Osteocyte (in vitro differentiated cells): Measurements from ENCODE around the gene NALF2. TPM values are rescaled to one million over a fixed set of nuclear protein-coding genes. Genes with fewer than 3 reads are reported as not detected.

Experiments
- DNase-seq: peaks from one replicate; pipeline ENCODE4 v3.0.0; 2021; ENCODE audit warnings: mixed read lengths; ENCODE audit not compliant: unreplicated experiment; ENCODE audit errors: extremely low spot score
- H3K27ac Mint-ChIP-seq: one replicate; pipeline ENCODE4 v1.8.0; 2021; ENCODE audit warnings: mild to moderate bottlenecking, mixed read lengths; ENCODE audit not compliant: unreplicated experiment
- H3K27me3 Mint-ChIP-seq: one replicate; pipeline ENCODE4 v1.8.0; 2021; ENCODE audit warnings: mixed read lengths; ENCODE audit not compliant: unreplicated experiment
- H3K36me3 Mint-ChIP-seq: one replicate; pipeline ENCODE4 v1.8.0; 2021; ENCODE audit warnings: mixed read lengths; ENCODE audit not compliant: unreplicated experiment
- H3K4me1 Mint-ChIP-seq: one replicate; pipeline ENCODE4 v1.8.0; 2021; ENCODE audit warnings: mixed read lengths; ENCODE audit not compliant: unreplicated experiment
- H3K4me3 Mint-ChIP-seq: one replicate; pipeline ENCODE4 v1.8.0; 2021; ENCODE audit warnings: mild to moderate bottlenecking, moderate library complexity, mixed read lengths; ENCODE audit not compliant: unreplicated experiment
- H3K9me3 Mint-ChIP-seq: one replicate; pipeline ENCODE4 v1.8.0; 2021; ENCODE audit warnings: mixed read lengths; ENCODE audit not compliant: unreplicated experiment
- total RNA-seq: library from RNA; stranded (reverse); gene quantifications from 2 replicates; pipeline ENCODE4 v1.2.1, GENCODE V29; 2021
- TF ChIP-seq, protein P1 (sequence below): fragments of 200-600 bp; sonication (generic); IDR thresholded peaks from 2 replicates; pipeline ENCODE4 v1.5.0; 2021; ENCODE audit warnings: antibody characterized with exemption, mild to moderate bottlenecking, moderate library complexity

NALF2 gene
- total RNA-seq, 1 donor from 2014 or later = not detected

DNA sequence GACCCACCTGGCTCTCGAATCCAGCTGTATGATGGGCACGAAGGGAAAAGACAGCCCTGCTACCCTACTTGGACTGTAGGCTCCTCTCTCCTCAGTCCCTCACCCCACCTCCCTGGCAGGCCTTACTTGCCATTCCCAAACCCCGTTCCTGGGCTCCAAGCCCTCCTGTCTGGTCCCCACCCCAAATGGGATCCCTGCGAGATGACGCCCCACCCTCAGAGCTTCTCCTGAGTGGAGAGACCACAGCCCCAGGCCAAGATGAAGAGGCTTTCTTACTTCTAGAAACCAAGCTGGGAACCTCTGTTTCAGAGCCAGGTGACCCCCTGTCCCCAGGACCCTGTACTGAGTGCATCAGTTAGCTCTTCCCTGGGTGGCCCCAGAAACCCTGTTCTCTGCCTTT, 4.5 kb downstream of the NALF2 start:
- Mint-ChIP-seq H3K36me3 (no peaks in the 10 kb centered on the region), H3K4me3 (no peak overlapping the region), H3K27me3 (peaks cover 7% of the 10 kb centered on the region), H3K27ac (no peak overlapping the region), H3K4me1 (peaks cover 5% of the 10 kb centered on the region), H3K9me3 (no peaks in the 10 kb centered on the region)
- TF ChIP-seq, protein P1, sequence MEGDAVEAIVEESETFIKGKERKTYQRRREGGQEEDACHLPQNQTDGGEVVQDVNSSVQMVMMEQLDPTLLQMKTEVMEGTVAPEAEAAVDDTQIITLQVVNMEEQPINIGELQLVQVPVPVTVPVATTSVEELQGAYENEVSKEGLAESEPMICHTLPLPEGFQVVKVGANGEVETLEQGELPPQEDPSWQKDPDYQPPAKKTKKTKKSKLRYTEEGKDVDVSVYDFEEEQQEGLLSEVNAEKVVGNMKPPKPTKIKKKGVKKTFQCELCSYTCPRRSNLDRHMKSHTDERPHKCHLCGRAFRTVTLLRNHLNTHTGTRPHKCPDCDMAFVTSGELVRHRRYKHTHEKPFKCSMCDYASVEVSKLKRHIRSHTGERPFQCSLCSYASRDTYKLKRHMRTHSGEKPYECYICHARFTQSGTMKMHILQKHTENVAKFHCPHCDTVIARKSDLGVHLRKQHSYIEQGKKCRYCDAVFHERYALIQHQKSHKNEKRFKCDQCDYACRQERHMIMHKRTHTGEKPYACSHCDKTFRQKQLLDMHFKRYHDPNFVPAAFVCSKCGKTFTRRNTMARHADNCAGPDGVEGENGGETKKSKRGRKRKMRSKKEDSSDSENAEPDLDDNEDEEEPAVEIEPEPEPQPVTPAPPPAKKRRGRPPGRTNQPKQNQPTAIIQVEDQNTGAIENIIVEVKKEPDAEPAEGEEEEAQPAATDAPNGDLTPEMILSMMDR = no peak
- peak; percentile 67 for DNase-seq

DNA sequence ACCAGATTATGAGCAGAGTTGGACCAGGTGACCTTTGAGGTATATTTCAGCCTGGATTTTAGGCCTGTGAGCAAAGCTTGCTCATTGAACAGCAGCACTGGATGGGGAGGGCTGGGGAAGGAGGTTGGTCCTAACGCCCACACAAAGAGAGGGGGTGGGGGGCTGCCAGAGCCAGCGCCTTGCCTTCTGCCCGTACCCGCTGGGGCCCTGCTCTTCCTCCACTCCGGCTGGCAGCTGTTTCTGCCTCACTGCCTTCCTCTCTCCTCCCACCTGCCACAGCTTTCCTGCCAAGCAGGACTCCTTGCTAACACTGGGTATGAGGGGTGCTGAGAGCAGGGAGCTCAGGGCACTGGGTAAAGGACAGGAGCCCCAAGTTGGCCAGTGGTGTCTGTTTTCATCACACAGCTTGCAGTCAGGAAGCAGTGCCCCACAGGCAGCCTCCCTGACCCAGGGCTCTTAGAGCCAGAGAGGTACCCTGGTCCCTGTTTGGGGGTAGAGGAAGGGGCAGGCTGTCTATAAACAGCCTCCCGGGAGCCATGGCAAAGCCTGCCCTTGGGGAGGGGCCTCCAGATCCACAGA, 6.1 kb downstream of the NALF2 start:
- DNase-seq = peak; percentile 75
- H3K36me3 Mint-ChIP-seq = no peaks in the 10 kb centered on the region
- H3K27ac Mint-ChIP-seq = no peak overlapping the region
- peaks cover 5% of the 10 kb centered on the region for H3K27me3 Mint-ChIP-seq
- no peak overlapping the region for H3K4me3 Mint-ChIP-seq
- TF ChIP-seq, protein P1 = no peak
- no peaks in the 10 kb centered on the region for H3K9me3 Mint-ChIP-seq
- peaks cover 3% of the 10 kb centered on the region for H3K4me1 Mint-ChIP-seq

DNA sequence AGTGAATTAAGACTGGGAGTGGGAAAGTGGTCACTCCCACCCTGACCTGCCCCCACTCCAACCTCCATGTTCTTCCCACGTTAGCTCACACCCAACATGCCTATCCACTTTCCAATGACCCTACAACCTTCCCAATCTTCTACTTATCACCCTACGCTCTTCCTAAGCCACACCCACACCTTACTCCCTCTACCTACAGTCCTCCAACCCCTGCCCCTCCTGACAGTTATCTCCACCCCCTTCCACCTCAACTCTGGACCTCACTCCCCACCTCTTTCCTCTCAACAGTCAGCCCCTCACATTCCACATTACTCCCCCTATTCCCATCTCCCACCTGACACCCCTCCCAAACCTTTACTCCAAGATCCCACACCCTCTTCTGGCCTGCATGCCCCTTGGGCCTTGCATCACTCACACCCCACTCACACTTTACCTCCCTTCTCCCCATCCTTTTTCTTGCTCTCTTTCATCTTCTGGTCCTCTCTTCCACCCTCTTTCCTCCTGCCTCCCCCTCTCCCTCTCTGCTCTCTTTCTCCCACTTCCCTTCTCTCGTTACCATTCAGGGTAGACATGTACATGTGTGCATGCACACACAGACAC, 6.9 kb downstream of the NALF2 start:
- no peaks in the 10 kb centered on the region for H3K36me3 Mint-ChIP-seq
- no peaks in the 10 kb centered on the region for H3K9me3 Mint-ChIP-seq
- H3K27ac Mint-ChIP-seq = no peak overlapping the region
- peak; percentile 25 for DNase-seq
- TF ChIP-seq, protein P1 = no peak
- H3K27me3 Mint-ChIP-seq = peaks cover 2% of the 10 kb centered on the region
- H3K4me3 Mint-ChIP-seq = no peak overlapping the region
- H3K4me1 Mint-ChIP-seq = no peaks in the 10 kb centered on the region

DNA sequence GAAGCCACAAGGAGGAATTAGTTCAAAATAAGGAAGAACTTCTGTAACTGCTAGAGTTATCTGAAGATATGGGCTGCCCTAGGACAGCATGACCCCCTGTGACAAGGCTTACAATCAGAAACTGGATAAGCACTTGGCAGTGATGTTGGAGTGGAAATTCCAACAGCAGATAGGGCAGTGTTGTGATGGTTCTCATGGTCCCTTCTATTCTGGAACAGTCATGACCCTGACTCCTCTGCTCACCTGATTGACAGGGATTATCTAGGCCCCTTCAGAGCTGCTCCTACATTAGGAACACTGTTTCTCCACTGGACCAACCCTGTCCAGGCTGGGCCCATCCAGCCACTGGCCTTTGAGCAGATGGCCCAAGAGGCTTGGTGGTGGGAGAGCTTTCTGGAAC, 17.9 kb downstream of the NALF2 start:
- TF ChIP-seq, protein P1 = no peak
- Mint-ChIP-seq H3K9me3 (peaks cover 14% of the 10 kb centered on the region), H3K36me3 (no peaks in the 10 kb centered on the region), H3K4me1 (no peaks in the 10 kb centered on the region), H3K27ac (no peak overlapping the region), H3K27me3 (no peaks in the 10 kb centered on the region), H3K4me3 (no peak overlapping the region)
- no peak for DNase-seq

DNA sequence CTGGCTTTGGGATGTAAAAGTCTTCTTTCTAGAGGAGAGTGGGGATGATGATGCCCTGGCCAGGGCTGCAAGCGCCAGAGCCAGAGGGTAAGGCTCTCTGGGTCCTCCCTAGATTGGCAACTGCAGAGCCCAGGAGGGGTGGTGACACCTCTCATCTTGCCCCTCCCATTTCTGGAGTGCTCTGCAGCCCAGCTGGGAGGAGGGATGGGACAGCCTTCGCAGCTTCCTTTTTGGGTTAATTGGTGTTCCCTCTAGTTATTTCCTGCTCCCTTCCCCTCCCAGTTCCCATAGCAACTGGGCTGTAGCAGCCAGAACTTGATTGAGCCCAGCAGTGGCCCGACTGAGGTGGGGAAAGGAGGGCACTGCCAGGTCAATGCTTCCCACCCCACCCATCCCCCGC, 19.2 kb downstream of the NALF2 start:
- Mint-ChIP-seq H3K27ac (no peak overlapping the region), H3K36me3 (no peaks in the 10 kb centered on the region), H3K4me1 (no peaks in the 10 kb centered on the region), H3K9me3 (peaks cover 14% of the 10 kb centered on the region), H3K27me3 (no peaks in the 10 kb centered on the region), H3K4me3 (no peak overlapping the region)
- no peak for DNase-seq
- TF ChIP-seq, protein P1 = no peak
